MM.1S (cell line): ENCODE data around the gene FGF3.

Source experiments
- DNase-seq: peaks from one replicate; pipeline ENCODE4 v3.0.0-alpha.2; 2015
- H2AFZ ChIP-seq: fragments of 300-600 bp; sonication (generic); 2 replicates; pipeline ENCODE4 v1.6.0; 2016; ENCODE audit warnings: antibody characterized with exemption, low read length
- H3F3A ChIP-seq: fragments of 300-600 bp; sonication (generic); 2 replicates; pipeline ENCODE4 v1.6.1; 2016; ENCODE audit warnings: mild to moderate bottlenecking, antibody characterized with exemption, low read length, moderate library complexity, mixed read lengths; ENCODE audit not compliant: insufficient read depth
- H3K27ac ChIP-seq: fragments of 300-600 bp; sonication (generic); 2 replicates; pipeline ENCODE4 v1.5.1; 2016; ENCODE audit warnings: mild to moderate bottlenecking, low read length
- H3K27me3 ChIP-seq: fragments of 300-600 bp; sonication (generic); replicated peaks from 2 replicates; pipeline ENCODE4 v1.6.0; 2016; ENCODE audit warnings: low read length; ENCODE audit not compliant: insufficient read depth
- H3K36me3 ChIP-seq: fragments of 300-600 bp; sonication (generic); replicated peaks from 2 replicates; pipeline ENCODE4 v1.6.1; 2016; ENCODE audit warnings: mild to moderate bottlenecking, low read length, mixed read lengths; ENCODE audit not compliant: insufficient read depth
- H3K4me1 ChIP-seq: fragments of 300-600 bp; sonication (generic); 2 replicates; pipeline ENCODE4 v1.6.1; 2016; ENCODE audit warnings: low read length, mixed read lengths
- H3K4me2 ChIP-seq: fragments of 300-600 bp; sonication (generic); 2 replicates; pipeline ENCODE4 v1.6.0; 2016; ENCODE audit warnings: low read depth, low read length
- H3K4me3 ChIP-seq: fragments of 300-600 bp; sonication (generic); 2 replicates; pipeline ENCODE4 v1.5.1; 2016; ENCODE audit warnings: low read length, mixed read lengths
- H3K79me2 ChIP-seq: fragments of 300-600 bp; sonication (generic); 2 replicates; pipeline ENCODE4 v1.6.1; 2016; ENCODE audit warnings: mixed run types, low read length, mixed read lengths
- H3K9ac ChIP-seq: fragments of 300-600 bp; sonication (generic); 2 replicates; pipeline ENCODE4 v1.6.1; 2016; ENCODE audit warnings: low read length, mixed read lengths
- H3K9me2 ChIP-seq: fragments of 300-600 bp; sonication (generic); replicated peaks from 2 replicates; pipeline ENCODE4 v1.6.1; 2016; ENCODE audit warnings: mild to moderate bottlenecking, low read length, mixed read lengths; ENCODE audit not compliant: insufficient read depth
- H3K9me3 ChIP-seq: fragments of 300-600 bp; sonication (generic); replicated peaks from 2 replicates; pipeline ENCODE4 v1.6.1; 2016; ENCODE audit warnings: mild to moderate bottlenecking, low read length, mixed read lengths; ENCODE audit not compliant: insufficient read depth
- H4K20me1 ChIP-seq: fragments of 300-600 bp; sonication (generic); 2 replicates; pipeline ENCODE4 v1.6.1; 2016; ENCODE audit warnings: mild to moderate bottlenecking, low read length, moderate library complexity, mixed read lengths; ENCODE audit not compliant: insufficient read depth
- CTCF ChIP-seq: fragments of 300-600 bp; sonication (generic); IDR thresholded peaks from 2 replicates; pipeline ENCODE4 v1.5.1; 2016; ENCODE audit warnings: antibody characterized with exemption, low read length, mixed read lengths
- EZH2 ChIP-seq: fragments of 300-600 bp; sonication (generic); optimal IDR thresholded peaks from 2 replicates; pipeline ENCODE3; 2017; ENCODE audit warnings: low read depth, mild to moderate bottlenecking, antibody characterized with exemption, low read length, mixed read lengths
- EZH2phosphoT487 ChIP-seq: fragments of 300-600 bp; sonication (generic); IDR thresholded peaks from 2 replicates; pipeline ENCODE4 v1.6.1; 2018; ENCODE audit warnings: antibody characterized with exemption, low read length

FGF3 gene

GRCh38 chr11:69867076-69868005, 48.1 kb upstream of the FGF3 start:
- DNase-seq: no peak
- Histone ChIP-seq H3K4me2 (no peak overlapping the region), H3K9me3 (no peaks in the 10 kb centered on the region), H3K79me2 (no peaks in the 10 kb centered on the region), H3K4me3 (no peak overlapping the region), H3K27me3 (peaks cover 88% of the 10 kb centered on the region), H3K4me1 (no peaks in the 10 kb centered on the region), H3K36me3 (no peaks in the 10 kb centered on the region), H4K20me1 (no peaks in the 10 kb centered on the region), H2AFZ (no peak overlapping the region), H3K27ac (no peak overlapping the region), H3K9ac (no peak overlapping the region), H3F3A (no peaks in the 10 kb centered on the region), H3K9me2 (no peaks in the 10 kb centered on the region)
- TF ChIP-seq CTCF: no peak
- TF ChIP-seq EZH2phosphoT487: no peak
- TF ChIP-seq EZH2: no peak

- no peak for DNase-seq
- no peak overlapping the region for H3K9ac ChIP-seq
- H3K79me2 ChIP-seq: no peaks in the 10 kb centered on the region
- no peak overlapping the region for H3K27ac ChIP-seq
- H3F3A ChIP-seq: no peaks in the 10 kb centered on the region
- no peak overlapping the region for H3K4me3 ChIP-seq
- H3K9me2 ChIP-seq: no peaks in the 10 kb centered on the region
- peaks cover 95% of the 10 kb centered on the region for H3K27me3 ChIP-seq
- no peak overlapping the region for H3K4me2 ChIP-seq
- H3K36me3 ChIP-seq: no peaks in the 10 kb centered on the region
- no peaks in the 10 kb centered on the region for H3K9me3 ChIP-seq
- no peak for TF ChIP-seq CTCF
- no peak for TF ChIP-seq EZH2phosphoT487
- no peak for TF ChIP-seq EZH2
- no peaks in the 10 kb centered on the region for H3K4me1 ChIP-seq
- H2AFZ ChIP-seq: no peak overlapping the region
- no peaks in the 10 kb centered on the region for H4K20me1 ChIP-seq
Observed at GRCh38 chr11:69866648-69867047, 47.4 kb upstream of the FGF3 start.

GRCh38 chr11:69865707-69866106, 46.5 kb upstream of the FGF3 start:
- Histone ChIP-seq H2AFZ (no peak overlapping the region), H3K36me3 (no peaks in the 10 kb centered on the region), H4K20me1 (no peaks in the 10 kb centered on the region), H3K9me3 (no peaks in the 10 kb centered on the region), H3K9me2 (no peaks in the 10 kb centered on the region), H3K27me3 (peaks cover 95% of the 10 kb centered on the region), H3K4me2 (no peak overlapping the region), H3F3A (no peaks in the 10 kb centered on the region), H3K79me2 (no peaks in the 10 kb centered on the region), H3K4me3 (no peak overlapping the region), H3K4me1 (no peaks in the 10 kb centered on the region), H3K9ac (no peak overlapping the region), H3K27ac (no peak overlapping the region)
- TF ChIP-seq EZH2phosphoT487 (no peak), CTCF (no peak), EZH2 (no peak)
- no peak for DNase-seq
